Fibroblast of gingiva (primary cell): Measurements from ENCODE around the gene SPEN.
A peak's percentile ranks its signal among the peaks of the same experiment; 100 is the strongest.
"Not testable (repeated sequence)": the region's sequence is repeated elsewhere in the genome, so short reads cannot be mapped to it uniquely, and the experiment has no call there.

Source experiments
- DNase-seq: peaks from one replicate; pipeline ENCODE4 v3.0.0-alpha.2; 2011; ENCODE audit warnings: low read depth

The SPEN gene

GRCh38 chr1:15834406-15835204, 12.9 kb upstream of the SPEN start:
- peak; percentile 89 for DNase-seq

- no peak for DNase-seq
Measured at GRCh38 chr1:15835205-15835740, 12.2 kb upstream of the SPEN start.

- peak; percentile 99 for DNase-seq
Measured at GRCh38 chr1:15835741-15836510, 11.6 kb upstream of the SPEN start.

GRCh38 chr1:15836511-15836771, 11.1 kb upstream of the SPEN start:
- DNase-seq: not testable (repeated sequence)

DNA sequence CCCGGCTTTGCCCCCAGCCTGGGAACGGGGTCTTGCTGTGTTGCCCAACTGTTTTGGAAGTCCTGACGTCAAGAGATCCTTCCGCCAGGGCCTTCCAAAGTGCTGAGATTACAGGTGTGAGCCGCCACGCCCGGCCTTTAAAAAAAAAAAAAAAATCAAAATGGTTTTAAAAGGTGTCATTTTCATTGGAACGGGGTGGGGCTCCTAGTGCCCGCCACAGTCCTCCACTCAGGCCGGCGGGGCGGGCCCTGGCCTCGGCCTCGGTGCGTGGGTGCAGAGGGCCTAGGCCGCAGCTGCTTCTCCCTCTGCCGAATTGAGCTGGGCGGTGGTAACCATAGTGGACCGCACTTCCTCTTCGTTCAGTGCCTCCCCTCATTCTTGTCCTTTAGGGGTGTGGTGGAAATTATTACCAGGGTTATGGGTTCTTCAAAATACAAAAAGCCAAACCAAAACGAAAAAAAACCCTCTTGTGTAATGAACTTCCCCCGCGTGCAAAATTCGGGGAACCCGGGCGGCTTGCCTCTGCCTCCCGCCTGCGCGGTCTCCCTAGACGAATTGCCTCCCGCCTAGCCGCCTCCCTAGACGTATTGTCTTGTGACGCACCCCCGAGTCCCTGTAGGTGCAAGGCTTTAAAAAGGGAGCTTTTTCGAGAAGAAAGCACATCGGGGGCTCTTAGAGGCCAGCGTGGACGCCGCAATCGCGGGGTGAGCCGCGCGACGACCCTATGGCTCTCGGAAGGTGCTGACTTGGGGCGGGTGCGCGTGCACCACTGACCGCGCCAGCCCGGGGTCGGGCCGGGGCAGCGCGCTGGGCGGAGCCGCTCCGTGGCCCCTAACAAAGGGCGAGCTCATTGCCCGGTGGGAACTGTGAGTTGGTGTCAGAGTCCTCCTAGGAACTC, 10.5 kb upstream of the SPEN start:
- DNase-seq: no peak

GRCh38 chr1:15837931-15838330, 9.6 kb upstream of the SPEN start:
- DNase-seq: no peak

GRCh38 chr1:15838721-15839120, 8.8 kb upstream of the SPEN start:
- DNase-seq: no peak

- no peak for DNase-seq
Measured at GRCh38 chr1:15843826-15844572, 3.5 kb upstream of the SPEN start.

- DNase-seq: not testable (repeated sequence)
Measured at GRCh38 chr1:15846056-15846455, 1.5 kb upstream of the SPEN start.

GRCh38 chr1:15847893-15848142, 311 bp downstream of the SPEN start:
- DNase-seq: no peak

GRCh38 chr1:15848143-15848928, 829 bp downstream of the SPEN start:
- DNase-seq: no peak

GRCh38 chr1:15848929-15849774, 1.6 kb downstream of the SPEN start:
- DNase-seq: peak; percentile 72

- DNase-seq: peak; percentile 11
Measured at GRCh38 chr1:15849775-15850324, 2.3 kb downstream of the SPEN start.

DNA sequence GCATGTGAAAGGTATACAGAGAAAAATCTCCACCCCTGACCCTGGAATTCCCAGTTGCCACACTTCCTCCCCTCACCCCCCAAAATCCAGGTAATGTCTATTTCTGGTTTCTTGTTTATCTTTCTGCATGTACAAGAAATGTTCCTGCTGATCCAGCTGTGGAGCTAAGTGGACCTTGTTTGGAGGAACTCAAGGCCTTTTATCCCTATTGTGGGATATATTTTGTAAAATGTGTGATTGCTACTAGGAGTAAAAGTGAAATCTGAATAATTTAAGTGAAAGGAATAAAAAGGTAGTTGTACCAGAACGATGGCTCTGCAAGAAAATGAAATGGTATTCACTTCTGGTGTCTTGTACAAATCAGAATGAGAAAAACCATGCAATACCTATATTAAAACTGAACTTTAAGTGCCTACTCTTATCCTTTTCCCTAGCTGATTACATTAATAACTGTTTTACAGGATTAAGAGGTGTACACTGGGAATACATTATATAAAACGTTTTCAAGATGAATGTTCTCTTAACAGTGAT, 3.0 kb downstream of the SPEN start:
- no peak for DNase-seq

GRCh38 chr1:15851210-15852035, 3.9 kb downstream of the SPEN start:
- no peak for DNase-seq

DNA sequence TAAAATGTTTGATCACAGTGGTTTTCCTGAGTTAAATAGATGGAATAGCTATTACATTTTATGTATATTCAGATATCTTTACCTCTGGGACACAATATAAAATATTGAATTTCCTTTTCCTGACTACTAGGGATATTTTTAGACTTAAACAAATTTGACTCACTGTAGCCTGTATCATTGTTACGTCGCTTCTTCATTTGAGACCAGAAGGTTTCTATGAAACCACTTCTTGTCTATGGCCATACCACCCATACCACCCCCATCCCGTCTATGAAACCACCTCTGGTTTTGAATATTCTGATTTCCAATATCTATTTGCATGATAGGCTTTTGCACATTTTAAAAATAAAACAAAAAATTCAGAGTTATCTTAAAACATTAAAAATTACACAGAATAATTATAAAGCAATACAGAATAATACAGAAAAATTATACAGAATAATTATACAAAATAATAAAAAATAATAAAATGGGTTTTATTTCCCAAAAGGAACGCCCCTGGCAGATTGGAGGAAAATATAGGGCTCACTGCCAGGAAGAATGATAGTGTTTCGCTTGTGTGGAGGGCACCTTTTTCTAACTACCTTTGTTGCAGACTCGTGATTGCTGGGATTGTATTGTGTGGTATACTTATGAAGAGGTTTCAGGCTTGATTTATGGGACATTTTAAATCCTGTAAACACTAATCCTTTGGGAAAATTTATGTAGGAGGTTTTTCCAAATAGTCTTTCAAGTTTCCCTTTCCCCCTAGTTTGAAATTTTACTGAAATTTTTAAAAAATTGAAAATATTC, 4.7 kb downstream of the SPEN start:
- no peak for DNase-seq

DNA sequence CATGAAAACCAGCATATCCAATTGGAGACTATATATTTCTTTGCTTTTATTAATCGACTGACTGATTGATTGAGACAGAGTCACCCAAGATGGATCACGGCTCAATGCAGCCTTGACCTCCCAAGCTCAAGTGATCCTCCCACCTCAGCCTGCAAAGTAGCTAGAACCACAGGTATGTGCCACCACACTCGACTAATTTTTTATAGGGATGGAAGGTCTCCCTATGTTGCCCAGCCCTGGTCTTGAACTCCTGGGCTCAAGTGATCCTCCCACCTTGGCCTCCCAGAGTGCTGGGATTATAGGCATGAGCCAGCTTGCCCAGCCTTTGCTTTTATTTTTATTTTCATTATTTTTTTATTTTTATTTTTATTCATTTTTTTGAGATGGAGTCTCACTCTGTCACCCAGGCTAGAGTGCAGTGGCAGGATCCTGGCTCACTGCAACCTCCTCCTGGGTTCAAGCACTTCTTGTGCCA, 5.4 kb downstream of the SPEN start:
- DNase-seq: no peak

GRCh38 chr1:15856888-15857287, 9.4 kb downstream of the SPEN start:
- no peak for DNase-seq
